Measurements from ENCODE around the gene MICAL2.

DNA sequence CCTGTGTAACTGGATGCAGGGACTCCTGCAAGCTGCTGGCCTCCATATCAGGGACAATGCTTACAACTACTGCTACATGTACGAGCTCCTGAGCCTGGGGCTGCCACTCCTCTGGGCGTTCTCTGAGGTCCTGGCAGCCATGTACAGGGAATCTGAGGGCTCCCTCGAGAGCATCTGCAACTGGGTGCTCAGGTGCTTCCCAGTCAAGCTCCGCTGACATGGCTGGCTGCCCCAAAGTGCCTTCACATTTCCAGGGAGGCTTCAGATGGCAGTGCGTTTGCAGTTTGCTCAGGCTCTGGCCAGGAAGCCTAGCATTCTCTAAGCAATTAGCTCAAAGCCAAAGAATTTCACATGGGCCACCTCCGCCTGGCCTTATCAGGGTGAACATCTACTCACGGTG is 149.6 kb downstream of the MICAL2 start:
- TF ChIP-seq, protein P1, sequence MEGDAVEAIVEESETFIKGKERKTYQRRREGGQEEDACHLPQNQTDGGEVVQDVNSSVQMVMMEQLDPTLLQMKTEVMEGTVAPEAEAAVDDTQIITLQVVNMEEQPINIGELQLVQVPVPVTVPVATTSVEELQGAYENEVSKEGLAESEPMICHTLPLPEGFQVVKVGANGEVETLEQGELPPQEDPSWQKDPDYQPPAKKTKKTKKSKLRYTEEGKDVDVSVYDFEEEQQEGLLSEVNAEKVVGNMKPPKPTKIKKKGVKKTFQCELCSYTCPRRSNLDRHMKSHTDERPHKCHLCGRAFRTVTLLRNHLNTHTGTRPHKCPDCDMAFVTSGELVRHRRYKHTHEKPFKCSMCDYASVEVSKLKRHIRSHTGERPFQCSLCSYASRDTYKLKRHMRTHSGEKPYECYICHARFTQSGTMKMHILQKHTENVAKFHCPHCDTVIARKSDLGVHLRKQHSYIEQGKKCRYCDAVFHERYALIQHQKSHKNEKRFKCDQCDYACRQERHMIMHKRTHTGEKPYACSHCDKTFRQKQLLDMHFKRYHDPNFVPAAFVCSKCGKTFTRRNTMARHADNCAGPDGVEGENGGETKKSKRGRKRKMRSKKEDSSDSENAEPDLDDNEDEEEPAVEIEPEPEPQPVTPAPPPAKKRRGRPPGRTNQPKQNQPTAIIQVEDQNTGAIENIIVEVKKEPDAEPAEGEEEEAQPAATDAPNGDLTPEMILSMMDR (IDR thresholded peaks at IDR 0.05 in 4 of 5, conservative IDR thresholded peaks at IDR 0.05 in 1 of 5): no peak
- TF ChIP-seq POLR2A (IDR thresholded peaks at IDR 0.05): no peak

All from gastrocnemius medialis (tissue), 4 donors.